ENCODE measurements around the gene YPEL3.

- no peak for TF ChIP-seq CTCF (conservative IDR thresholded peaks at IDR 0.05 in 1 of 2, IDR thresholded peaks at IDR 0.05 in 1 of 2; ENCODE audit: extremely low read depth in 1 of 2, insufficient read depth in 1 of 2, low read depth in 1 of 2, low read length in 2 of 2)
- no peak for TF ChIP-seq EZH2 (IDR thresholded peaks at IDR 0.05; ENCODE audit: borderline replicate concordance, low read length)
Measured at GRCh38 chr16:30096862-30097563, 1.0 kb upstream of the YPEL3 start.
